Jurkat, Clone E6-1 (cell line): ENCODE measurements around the gene LAD1.

Experiments
- DNase-seq: peaks from one replicate; pipeline ENCODE4 v3.0.0-alpha.2; 2011; ENCODE audit warnings: low read depth, low spot score
- H3K4me3 ChIP-seq: 2 replicates; pipeline ENCODE4 v1.5.1; 2011; ENCODE audit warnings: mild to moderate bottlenecking, low read length, control low read depth, moderate library complexity

LAD1 gene

DNA sequence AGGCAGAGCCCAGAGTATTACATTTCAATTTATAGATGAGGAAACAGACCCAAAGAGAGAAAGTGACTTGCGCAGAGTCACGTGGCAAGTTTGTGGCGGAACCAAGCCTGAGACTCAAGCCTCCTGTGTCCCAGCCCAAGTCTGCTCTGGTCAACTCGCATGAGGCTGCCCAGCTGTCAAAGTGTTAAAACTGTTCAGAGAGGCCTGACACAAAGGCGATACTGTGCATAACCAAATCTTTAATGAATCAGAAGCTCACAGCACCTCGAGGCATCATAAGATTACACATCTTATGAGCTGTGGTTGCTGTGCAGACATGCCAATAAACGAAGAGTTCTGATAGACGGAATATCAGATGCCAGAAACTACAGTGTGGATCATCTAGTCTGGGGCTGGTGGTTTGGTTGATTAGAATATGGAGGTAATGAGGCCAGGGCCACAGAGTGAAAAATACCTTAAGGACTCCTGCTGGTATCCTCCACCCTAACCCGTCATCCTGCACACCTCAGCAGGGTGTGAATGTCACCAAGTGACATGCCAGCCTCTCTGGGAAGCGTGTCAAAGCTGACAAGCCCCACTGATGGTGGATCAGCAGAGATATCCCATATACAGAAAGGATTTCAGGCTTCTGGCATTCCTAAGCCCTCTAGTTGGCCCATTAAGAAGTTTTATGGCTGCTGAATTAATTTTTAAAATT, 63.8 kb downstream of the LAD1 start:
- DNase-seq, result no peak
- no peak overlapping the region for H3K4me3 ChIP-seq

DNA sequence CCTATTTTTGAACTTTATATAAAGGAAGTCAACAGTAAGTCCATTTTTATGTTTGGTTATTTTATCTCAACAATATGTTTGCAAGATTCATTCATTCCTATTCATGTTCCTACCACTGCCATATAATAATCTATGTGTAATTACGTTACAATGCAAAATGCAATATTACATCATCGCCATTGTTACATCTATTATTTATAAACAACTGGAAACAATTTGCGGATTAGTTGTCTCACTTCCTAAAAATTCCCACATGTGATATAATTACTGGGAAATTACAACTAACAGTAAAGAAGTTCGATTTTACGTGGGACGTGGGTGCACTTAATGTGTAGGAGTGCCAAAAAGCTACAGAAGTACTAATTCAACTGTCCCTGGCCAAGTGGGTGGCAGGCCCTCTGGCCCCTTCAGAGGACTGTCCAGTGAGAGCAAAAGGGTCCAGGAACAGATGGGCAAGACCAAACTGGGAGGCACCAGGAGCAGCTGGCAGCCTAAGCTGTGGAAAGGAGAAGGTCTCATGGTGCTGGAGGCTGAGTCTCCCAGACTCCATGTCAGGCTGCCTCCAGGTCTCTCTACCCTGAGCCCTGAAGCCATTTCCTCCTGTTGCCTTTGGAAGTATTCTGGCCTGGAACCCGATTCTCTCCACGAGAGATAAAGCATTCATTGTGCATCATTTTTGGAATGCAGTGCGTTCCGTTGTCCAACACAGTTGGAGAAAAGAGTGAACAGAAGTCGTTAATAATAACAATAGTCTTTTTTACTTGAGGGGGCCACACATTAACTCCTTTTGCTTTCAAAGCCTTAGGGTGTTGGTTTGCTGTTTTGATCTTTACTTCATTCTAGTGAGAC, 64.6 kb downstream of the LAD1 start:
- no peak for DNase-seq
- no peak overlapping the region for H3K4me3 ChIP-seq

DNA sequence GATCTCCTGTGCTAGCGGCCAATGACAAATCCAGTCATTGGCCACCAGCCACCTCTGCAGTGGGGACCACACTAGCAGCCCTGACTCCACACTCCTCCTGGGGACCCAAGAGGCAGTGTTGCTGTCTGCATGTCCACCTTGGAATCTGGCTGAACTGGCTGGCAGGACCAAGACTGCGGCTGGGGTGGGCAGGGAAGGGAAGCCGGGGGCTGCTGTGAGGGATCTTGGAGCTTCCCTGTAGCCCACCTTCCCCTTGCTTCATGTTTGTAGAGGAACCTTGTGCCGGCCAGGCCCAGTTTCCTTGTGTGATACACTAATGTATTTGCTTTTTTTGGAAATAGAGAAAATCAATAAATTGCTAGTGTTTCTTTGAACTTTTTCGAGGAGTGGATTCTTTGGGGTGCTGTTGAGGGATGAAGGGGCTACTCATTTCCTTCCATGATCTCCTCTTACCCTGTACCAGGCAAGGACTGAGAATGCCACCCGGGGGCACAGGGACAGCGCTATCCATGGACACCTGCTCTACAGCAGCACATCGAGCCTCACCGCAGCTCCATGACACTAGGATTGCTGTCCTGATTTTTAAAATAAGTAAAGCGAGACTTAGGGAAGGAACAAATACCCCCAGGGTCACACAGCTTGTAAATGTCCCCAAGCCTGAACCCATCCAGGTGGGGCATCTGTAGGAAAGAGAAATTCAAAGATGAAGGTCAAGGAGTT, 66.3 kb downstream of the LAD1 start:
- no peak overlapping the region for H3K4me3 ChIP-seq
- DNase-seq, result no peak

DNA sequence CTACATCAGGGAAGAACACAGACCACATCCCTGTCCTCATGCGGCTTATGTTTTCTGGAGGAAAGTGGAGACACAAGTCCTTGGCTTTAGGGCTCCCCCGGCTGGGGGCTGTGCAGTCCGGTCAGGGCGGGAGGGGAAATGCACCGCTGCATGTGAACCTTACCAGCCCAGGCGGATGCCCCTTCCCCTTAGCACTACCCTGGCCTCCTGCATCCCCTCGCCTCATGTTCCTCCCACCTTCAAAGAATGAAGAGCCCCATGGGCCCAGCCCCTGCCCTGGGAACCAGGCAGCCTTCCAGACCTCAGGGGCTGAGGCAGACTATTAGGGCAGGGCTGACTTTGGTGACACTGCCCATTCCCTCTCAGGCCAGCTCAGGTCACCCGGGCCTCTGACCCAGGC, 67.1 kb downstream of the LAD1 start:
- no peak for DNase-seq
- H3K4me3 ChIP-seq, result no peak overlapping the region

DNA sequence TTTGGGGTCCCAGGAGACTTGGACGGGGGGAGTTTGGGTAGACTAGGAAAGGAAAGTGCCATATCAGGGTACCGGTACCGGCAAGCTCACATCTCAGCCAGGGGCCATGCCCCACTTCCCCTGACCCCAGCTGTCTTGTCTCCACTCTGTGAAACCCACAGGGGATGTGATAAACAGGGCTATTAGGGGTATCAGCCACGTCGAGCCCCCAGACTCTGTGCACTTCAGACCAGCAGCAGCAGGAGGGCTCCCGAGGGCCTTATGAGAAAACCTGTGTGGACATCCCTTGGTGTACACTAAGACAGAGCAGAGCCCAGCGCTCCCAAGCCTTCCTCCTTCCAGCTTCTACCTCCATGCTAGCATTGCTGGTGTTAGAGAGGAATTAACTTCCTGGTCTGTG, 68.0 kb downstream of the LAD1 start:
- no peak for DNase-seq
- H3K4me3 ChIP-seq, result no peak overlapping the region
